HG03460 (cell line): ENCODE measurements around the gene STEAP1.
A peak's percentile ranks its signal among the peaks of the same experiment; 100 is the strongest.
"Not testable (repeated sequence)": the region's sequence is repeated elsewhere in the genome, so short reads cannot be mapped to it uniquely, and the experiment has no call there.

ENCODE experiments used
- ATAC-seq: cut with Tn5 transposase; IDR thresholded peaks from one replicate; pipeline ENCODE4 v1.9.1; 2021; ENCODE audit not compliant: unreplicated experiment

STEAP1 gene

GRCh38 chr7:90173127-90173844 is 19.0 kb downstream of the STEAP1 start:
- peak; percentile 84 for ATAC-seq

GRCh38 chr7:90175667-90176066 is 21.4 kb downstream of the STEAP1 start:
- ATAC-seq = no peak

- ATAC-seq = no peak
Measured at GRCh38 chr7:90176195-90176594, 21.9 kb downstream of the STEAP1 start.

GRCh38 chr7:90178166-90178565 is 23.9 kb downstream of the STEAP1 start:
- no peak for ATAC-seq

GRCh38 chr7:90178679-90179278 is 24.5 kb downstream of the STEAP1 start:
- peak; percentile 97 for ATAC-seq

- ATAC-seq = no peak
Measured at GRCh38 chr7:90180011-90180585, 25.8 kb downstream of the STEAP1 start.

- ATAC-seq = no peak
Measured at GRCh38 chr7:90180649-90181048, 26.4 kb downstream of the STEAP1 start.

- ATAC-seq = no peak
Measured at GRCh38 chr7:90181485-90181884, 27.2 kb downstream of the STEAP1 start.

- ATAC-seq = not testable (repeated sequence)
Measured at GRCh38 chr7:90186290-90186689, 32.0 kb downstream of the STEAP1 start.

GRCh38 chr7:90187507-90188050 is 33.3 kb downstream of the STEAP1 start:
- no peak for ATAC-seq

- peak; percentile 98 for ATAC-seq
Measured at GRCh38 chr7:90188281-90188680, 34.0 kb downstream of the STEAP1 start.

- ATAC-seq = no peak
Measured at GRCh38 chr7:90190995-90191394, 36.7 kb downstream of the STEAP1 start.

GRCh38 chr7:90191648-90192047 is 37.4 kb downstream of the STEAP1 start:
- ATAC-seq = no peak

GRCh38 chr7:90192876-90193750 is 38.8 kb downstream of the STEAP1 start:
- ATAC-seq = no peak

- no peak for ATAC-seq
Measured at GRCh38 chr7:90194911-90195809, 40.9 kb downstream of the STEAP1 start.

GRCh38 chr7:90201500-90202195 is 47.4 kb downstream of the STEAP1 start:
- no peak for ATAC-seq

GRCh38 chr7:90207956-90208355 is 53.7 kb downstream of the STEAP1 start:
- no peak for ATAC-seq

- no peak for ATAC-seq
Measured at GRCh38 chr7:90209776-90210175, 55.5 kb downstream of the STEAP1 start.

- no peak for ATAC-seq
Measured at GRCh38 chr7:90210475-90210874, 56.2 kb downstream of the STEAP1 start.

- peak; percentile 23 for ATAC-seq
Measured at GRCh38 chr7:90210981-90211380, 56.7 kb downstream of the STEAP1 start.
